ENCODE measurements around the gene AUH.

AUH gene

GRCh38 chr9:91336786-91337185 lies 24.9 kb downstream of the AUH start:
- TF ChIP-seq CTCF (IDR thresholded peaks at IDR 0.05) = no peak
- H3K4me1 ChIP-seq (ENCODE audit: control insufficient read depth in 1 of 2, insufficient read depth in 1 of 2, low read depth in 1 of 2, low read length in 1 of 2) = no peaks in the 10 kb centered on the region
- H3K4me3 ChIP-seq (ENCODE audit: low read depth in 1 of 2, low read length in 1 of 2) = no peak overlapping the region
- no peak overlapping the region for H3K27ac ChIP-seq
- H3K9me3 ChIP-seq = no peaks in the 10 kb centered on the region
- H3K27me3 ChIP-seq = no peaks in the 10 kb centered on the region
- peaks cover 17% of the 10 kb centered on the region for H3K36me3 ChIP-seq

GRCh38 chr9:91334053-91334452 lies 27.7 kb downstream of the AUH start:
- H3K36me3 ChIP-seq = peaks cover 1% of the 10 kb centered on the region
- no peaks in the 10 kb centered on the region for H3K4me1 ChIP-seq (ENCODE audit: control insufficient read depth in 1 of 2, insufficient read depth in 1 of 2, low read depth in 1 of 2, low read length in 1 of 2)
- H3K27ac ChIP-seq = no peak overlapping the region
- H3K9me3 ChIP-seq = no peaks in the 10 kb centered on the region
- no peaks in the 10 kb centered on the region for H3K27me3 ChIP-seq
- H3K4me3 ChIP-seq (ENCODE audit: low read depth in 1 of 2, low read length in 1 of 2) = no peak overlapping the region
- no peak for TF ChIP-seq CTCF (IDR thresholded peaks at IDR 0.05)

- TF ChIP-seq CTCF (IDR thresholded peaks at IDR 0.05) = no peak
- Histone ChIP-seq H3K9me3 (no peaks in the 10 kb centered on the region), H3K4me3 (ENCODE audit: low read depth in 1 of 2, low read length in 1 of 2) (no peak overlapping the region), H3K27me3 (no peaks in the 10 kb centered on the region), H3K27ac (no peak overlapping the region), H3K4me1 (ENCODE audit: control insufficient read depth in 1 of 2, insufficient read depth in 1 of 2, low read depth in 1 of 2, low read length in 1 of 2) (no peaks in the 10 kb centered on the region), H3K36me3 (no peaks in the 10 kb centered on the region)
Observed at GRCh38 chr9:91333551-91333950, 28.2 kb downstream of the AUH start.

GRCh38 chr9:91332546-91333231 lies 29.0 kb downstream of the AUH start:
- no peak for TF ChIP-seq CTCF (IDR thresholded peaks at IDR 0.05)
- H3K4me1 ChIP-seq (ENCODE audit: control insufficient read depth in 1 of 2, insufficient read depth in 1 of 2, low read depth in 1 of 2, low read length in 1 of 2) = no peaks in the 10 kb centered on the region
- H3K36me3 ChIP-seq = peaks cover 3% of the 10 kb centered on the region

GRCh38 chr9:91331849-91332248 lies 29.9 kb downstream of the AUH start:
- H3K9me3 ChIP-seq = no peaks in the 10 kb centered on the region
- no peak overlapping the region for H3K4me3 ChIP-seq (ENCODE audit: low read depth in 1 of 2, low read length in 1 of 2)
- no peak for TF ChIP-seq CTCF (IDR thresholded peaks at IDR 0.05)
- H3K27me3 ChIP-seq = no peaks in the 10 kb centered on the region
- peaks cover 11% of the 10 kb centered on the region for H3K36me3 ChIP-seq
- no peaks in the 10 kb centered on the region for H3K4me1 ChIP-seq (ENCODE audit: control insufficient read depth in 1 of 2, insufficient read depth in 1 of 2, low read depth in 1 of 2, low read length in 1 of 2)
- H3K27ac ChIP-seq = no peak overlapping the region

More at GRCh38 chr9:91332546-91333231, 29.0 kb downstream of the AUH start:
- Histone ChIP-seq H3K9me3 (no peaks in the 10 kb centered on the region), H3K4me3 (ENCODE audit: low read depth in 1 of 2, low read length in 1 of 2) (no peak overlapping the region), H3K27me3 (no peaks in the 10 kb centered on the region), H3K27ac (no peak overlapping the region)
